Adrenal gland (tissue), 12 donors: Measurements from ENCODE around the gene ZFP64. TPM values are rescaled to one million over a fixed set of nuclear protein-coding genes. Genes with fewer than 3 reads are reported as not detected.
"Not testable (repeated sequence)": the region's sequence is repeated elsewhere in the genome, so short reads cannot be mapped to it uniquely, and the experiment has no call there.

ENCODE experiments used
- DNase-seq, 7 donors: peaks; one replicate each; pipeline ENCODE4 v3.0.0-alpha.2; 2019 to 2020
- H3K27ac ChIP-seq, 5 donors: fragments of 200-600 bp; sonication (generic) in 4 of 5; 1 replicate in 3 of 5; 2 replicates in 2 of 5; pipeline versions ENCODE4 v1.5.1 to v1.8.0; 2016 to 2020; ENCODE audit warnings: mild to moderate bottlenecking in 1 of 5
- H3K27me3 ChIP-seq: fragments of 200-600 bp; 2 replicates; pipeline ENCODE4 v1.8.0; 2021
- H3K36me3 ChIP-seq, 2 donors: fragments of 200-600 bp; replicated peaks in 1 of 2; 1 replicate in 1 of 2; 2 replicates in 1 of 2; pipeline versions ENCODE4 v1.5.1 to v1.8.0; 2018 to 2022
- H3K4me1 ChIP-seq, 2 donors: fragments of 200-600 bp; replicated peaks in 1 of 2; 1 replicate in 1 of 2; 2 replicates in 1 of 2; pipeline versions ENCODE4 v1.5.1 to v1.8.0; 2018 to 2021
- H3K4me3 ChIP-seq, 4 donors: fragments of 200-600 bp; sonication (generic) in 3 of 4; one replicate each; pipeline ENCODE4 v1.5.1; 2016 to 2018
- H3K9me3 ChIP-seq, 3 donors: fragments of 200-600 bp; sonication (generic) in 1 of 3; replicated peaks in 1 of 3; 1 replicate in 2 of 3; 2 replicates in 1 of 3; pipeline versions ENCODE4 v1.5.1 to v1.8.0; 2016 to 2021
- POLR2A ChIP-seq, 2 donors: fragments of 450-650 bp; IDR thresholded peaks; one replicate each; pipeline ENCODE4 v1.6.1; 2017; ENCODE audit warnings: antibody characterized with exemption in 2 of 2, mild to moderate bottlenecking in 2 of 2, moderate library complexity in 1 of 2
- WGBS, 4 donors: extraction: QIAGEN DNeasy Blood & Tissue Kit in 2 of 4; methylation state at CpG; one replicate each; pipeline versions ENCODE4 v1.1.5 to v1.1.7; 2013 to 2017; 5-methylcytosine and 5-hydroxymethylcytosine counted together
- intact Hi-C, 2 donors: fragments of 100-400 bp; cut with DNase I; formaldehyde crosslinking; loops; one replicate each; pipeline versions ENCODE4 v1.14.1 to v1.15.0; 2022 to 2023
- polyA plus RNA-seq, 3 donors: library from polyadenylated mRNA; stranded (reverse); fragments of 200-250 nt in 2 of 3; fragments of 350-450 nt in 1 of 3; fragmentation: Illumina TruSeq in 1 of 3; extraction: RNeasy Lipid Tissue Mini Kit (QIAGEN cat#74804) in 1 of 3; gene quantifications; one replicate each; pipeline ENCODE4 v1.2.3, GENCODE V29; 2013 to 2014
- total RNA-seq, 9 donors: library from RNA; depleted of rRNA in 4 of 9; stranded (reverse); fragments of >200 nt in 4 of 9; fragments of 120-200 nt in 1 of 9; fragmentation: NEBNext Ultra II Directional in 1 of 9; extraction: Animal tissue kit (Norgen Biotek cat#: 25700) in 1 of 9; gene quantifications; one replicate each; pipeline versions ENCODE4 v1.1.0 to v1.2.4, GENCODE V29; 2013 to 2023
- TF ChIP-seq, protein P1 (sequence below), 6 experiments: fragments of 450-650 bp in 4 of 6; fragments of 200-600 bp in 2 of 6; sonication (generic) in 1 of 6; IDR thresholded peaks; 1 replicate in 5 of 6; 2 replicates in 1 of 6; pipeline versions ENCODE4 v1.5.1 to v1.8.0; 2016 to 2021; ENCODE audit warnings: antibody characterized with exemption in 6 of 6, mild to moderate bottlenecking in 2 of 6, moderate library complexity in 1 of 6
- donor health status: healthy with polysubstance abuse.
- donor health status: Bipolar disorder and iron deficiency.
- donor health status: DM: yes; HTN: yes; CAD: no.
- donor health status: DM: no; HTN: no; CAD: no.
- donor health status: DM: no; HTN: no; CAD: no.
- donor health status: DM: yes; HTN: yes; CAD: no.

The ZFP64 gene
- total and polyA plus RNA-seq, 12 donors = 2.3 to 27.6 (median 13.4) TPM

DNA sequence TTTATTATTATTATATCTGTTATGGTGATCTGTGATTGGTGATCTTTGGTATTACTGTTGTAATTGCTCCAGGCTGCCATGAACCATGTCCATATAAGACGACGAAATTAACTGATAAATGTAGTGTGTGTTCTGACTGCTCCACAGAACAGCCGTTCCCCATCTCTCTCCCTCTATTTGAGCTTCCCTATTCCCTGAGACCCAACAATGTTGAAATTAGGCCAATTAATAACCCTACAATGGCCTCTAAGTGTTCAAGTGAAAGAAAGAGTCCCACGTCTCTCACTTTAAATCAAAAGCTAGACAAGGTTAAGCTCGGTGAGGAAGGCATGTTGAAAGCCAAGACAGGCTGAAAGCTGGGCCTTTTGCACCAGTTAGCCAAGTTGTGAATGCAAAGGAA, 51.6 kb downstream of the ZFP64 start:
- H3K36me3 ChIP-seq = no peaks in the 10 kb centered on the region
- intact Hi-C loops = no loop called here

DNA sequence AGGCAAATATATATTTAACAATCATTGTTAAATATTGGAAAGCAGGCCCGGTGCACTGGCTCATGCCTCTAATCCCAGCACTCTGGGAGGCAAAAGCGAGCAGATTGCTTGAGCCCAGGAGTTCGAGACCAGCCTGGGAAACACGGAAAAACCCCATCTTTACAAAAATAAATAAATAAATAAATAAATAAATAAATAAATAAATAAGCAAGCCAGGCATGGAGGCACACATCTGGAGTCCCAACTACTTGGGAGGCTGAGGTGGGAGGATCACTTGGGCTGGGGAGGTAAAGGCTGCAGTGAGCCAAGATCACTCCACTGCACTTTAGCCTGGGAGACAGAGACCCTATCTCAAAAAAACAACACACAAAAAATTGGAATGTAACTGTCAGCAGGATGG, 53.7 kb downstream of the ZFP64 start:
- intact Hi-C loops = no loop called here
- no peak for DNase-seq
- no peaks in the 10 kb centered on the region for H3K36me3 ChIP-seq
- WGBS, 4 donors = 94 to 98% (median 96%) methylated on average over 4 of the region's 4 CpGs
- no peak overlapping the region for H3K27ac ChIP-seq
- H3K4me1 ChIP-seq = no peaks in the 10 kb centered on the region
- no peak overlapping the region for H3K4me3 ChIP-seq
- no peaks in the 10 kb centered on the region for H3K27me3 ChIP-seq
- TF ChIP-seq, protein P1, sequence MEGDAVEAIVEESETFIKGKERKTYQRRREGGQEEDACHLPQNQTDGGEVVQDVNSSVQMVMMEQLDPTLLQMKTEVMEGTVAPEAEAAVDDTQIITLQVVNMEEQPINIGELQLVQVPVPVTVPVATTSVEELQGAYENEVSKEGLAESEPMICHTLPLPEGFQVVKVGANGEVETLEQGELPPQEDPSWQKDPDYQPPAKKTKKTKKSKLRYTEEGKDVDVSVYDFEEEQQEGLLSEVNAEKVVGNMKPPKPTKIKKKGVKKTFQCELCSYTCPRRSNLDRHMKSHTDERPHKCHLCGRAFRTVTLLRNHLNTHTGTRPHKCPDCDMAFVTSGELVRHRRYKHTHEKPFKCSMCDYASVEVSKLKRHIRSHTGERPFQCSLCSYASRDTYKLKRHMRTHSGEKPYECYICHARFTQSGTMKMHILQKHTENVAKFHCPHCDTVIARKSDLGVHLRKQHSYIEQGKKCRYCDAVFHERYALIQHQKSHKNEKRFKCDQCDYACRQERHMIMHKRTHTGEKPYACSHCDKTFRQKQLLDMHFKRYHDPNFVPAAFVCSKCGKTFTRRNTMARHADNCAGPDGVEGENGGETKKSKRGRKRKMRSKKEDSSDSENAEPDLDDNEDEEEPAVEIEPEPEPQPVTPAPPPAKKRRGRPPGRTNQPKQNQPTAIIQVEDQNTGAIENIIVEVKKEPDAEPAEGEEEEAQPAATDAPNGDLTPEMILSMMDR (IDR thresholded peaks at IDR 0.05) = no peak
- no peak for TF ChIP-seq POLR2A (IDR thresholded peaks at IDR 0.05)
- H3K9me3 ChIP-seq = no peaks in the 10 kb centered on the region

More for the DNA sequence above, 51.6 kb downstream of the ZFP64 start:
- no peaks in the 10 kb centered on the region for H3K27me3 ChIP-seq
- no peak overlapping the region for H3K27ac ChIP-seq
- no peak for DNase-seq
- 87 to 95% (median 92%) methylated on average over 5 of the region's 5 CpGs for WGBS, 4 donors
- TF ChIP-seq, protein P1 (IDR thresholded peaks at IDR 0.05) = no peak
- no peak for TF ChIP-seq POLR2A (IDR thresholded peaks at IDR 0.05)
- no peak overlapping the region for H3K4me3 ChIP-seq
- H3K4me1 ChIP-seq = peaks cover 0 to under 1% of the 10 kb centered on the region in 2 donors
- no peaks in the 10 kb centered on the region for H3K9me3 ChIP-seq

DNA sequence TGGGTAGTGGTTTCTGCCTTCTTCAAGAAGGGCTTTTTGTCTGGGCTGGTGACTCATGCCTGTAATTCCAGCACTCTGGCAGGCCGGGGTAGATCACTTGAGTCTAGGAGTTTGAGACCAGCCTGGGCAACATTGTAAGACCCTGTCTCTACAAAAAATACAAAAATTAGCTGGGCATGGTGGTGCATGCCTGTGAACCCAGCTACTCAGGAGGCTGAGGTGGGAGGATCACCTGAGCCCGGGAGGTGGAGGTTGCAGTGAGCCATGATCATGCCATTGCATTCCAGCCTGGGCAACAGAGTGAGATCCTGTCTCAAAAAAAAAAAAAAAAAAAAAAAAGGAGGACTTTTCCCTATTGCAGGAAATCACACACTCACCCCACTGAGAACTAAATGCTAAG, 57.9 kb downstream of the ZFP64 start:
- intact Hi-C loops, H3K27me3 ChIP-seq, H3K36me3 ChIP-seq, H3K4me3 ChIP-seq, H3K9me3 ChIP-seq, H3K4me1 ChIP-seq, DNase-seq, H3K27ac ChIP-seq: not testable (repeated sequence)
- 83 to 96% (median 86%) methylated on average over 2 of the region's 2 CpGs for WGBS, 4 donors

DNA sequence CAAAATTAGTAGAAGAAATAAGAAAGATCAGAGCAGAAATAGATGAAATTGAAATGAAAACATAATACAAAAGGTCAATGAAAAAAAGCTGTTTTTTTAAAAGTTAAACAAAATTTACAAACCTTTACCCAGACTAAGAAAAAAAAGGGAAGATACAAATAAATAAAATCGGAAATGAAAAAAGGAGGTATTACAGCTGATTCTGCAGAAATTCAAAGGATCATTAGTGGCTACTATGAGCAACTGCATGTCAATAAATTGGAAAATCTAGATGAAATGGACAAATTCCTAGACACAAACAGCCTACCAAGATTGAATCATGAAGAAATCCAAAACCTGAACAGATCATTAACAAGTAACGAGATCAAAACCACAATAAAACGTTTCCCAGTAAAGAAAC, 59.2 kb downstream of the ZFP64 start:
- Histone ChIP-seq H3K4me1 (no peaks in the 10 kb centered on the region), H3K27me3 (no peaks in the 10 kb centered on the region), H3K4me3 (no peak overlapping the region), H3K9me3 (no peaks in the 10 kb centered on the region), H3K27ac (no peak overlapping the region), H3K36me3 (no peaks in the 10 kb centered on the region)
- no peak for DNase-seq
- intact Hi-C loops = no loop called here
- 58 to 88% (median 70%) methylated on average over 3 of the region's 3 CpGs for WGBS, 4 donors
- no peak for TF ChIP-seq POLR2A (IDR thresholded peaks at IDR 0.05)
- TF ChIP-seq, protein P1 (IDR thresholded peaks at IDR 0.05) = no peak

DNA sequence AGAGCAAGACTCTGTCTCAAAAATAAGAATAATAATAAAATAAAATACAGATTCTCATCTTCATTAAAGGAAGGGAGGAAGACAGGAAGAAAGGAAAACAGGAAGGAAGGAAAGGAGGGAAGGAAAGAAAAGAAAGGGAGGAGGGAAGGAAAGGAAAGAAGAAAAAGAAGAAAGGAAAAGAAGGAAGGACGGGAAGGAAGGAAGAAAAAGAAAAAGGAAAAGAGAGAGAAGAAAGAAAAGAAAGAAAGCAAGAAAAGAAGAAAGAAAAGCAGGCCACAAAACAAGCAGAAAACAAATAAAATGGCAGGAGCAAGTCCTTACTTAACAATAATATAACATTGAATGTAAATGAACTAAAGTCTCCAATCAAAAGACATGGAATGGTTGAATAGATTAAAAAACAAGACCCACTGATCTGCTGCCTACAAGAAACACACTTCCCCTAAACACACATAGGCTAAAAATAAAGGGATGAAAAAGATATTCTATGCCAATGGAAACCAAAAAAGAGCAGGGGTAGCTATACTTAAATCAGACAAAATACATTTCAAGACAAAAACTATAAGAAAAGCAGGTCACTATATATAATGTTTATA, 60.4 kb downstream of the ZFP64 start:
- no peak for DNase-seq
- 90 to 100% (median 94%) methylated on average over 1 of the region's 1 CpG for WGBS, 4 donors
- Histone ChIP-seq H3K36me3 (no peaks in the 10 kb centered on the region), H3K27ac (no peak overlapping the region), H3K4me1 (no peaks in the 10 kb centered on the region), H3K4me3 (no peak overlapping the region), H3K9me3 (no peaks in the 10 kb centered on the region), H3K27me3 (no peaks in the 10 kb centered on the region)
- intact Hi-C loops = no loop called here
- TF ChIP-seq, protein P1 (IDR thresholded peaks at IDR 0.05) = no peak
- no peak for TF ChIP-seq POLR2A (IDR thresholded peaks at IDR 0.05)
